OCI-LY3 (cell line): ENCODE results near the gene RALGAPB.

Source experiments
- CTCF ChIP-seq: fragments of 200-600, 300-600 bp; sonication (generic); IDR thresholded peaks from 2 replicates; pipeline ENCODE4 v1.5.1; 2014; ENCODE audit warnings: antibody characterized with exemption, low read length, low read depth
- EZH2phosphoT487 ChIP-seq: fragments of 200-600 bp; shearing (Covaris generic); IDR thresholded peaks from 2 replicates; pipeline ENCODE4 v1.6.1; 2018; ENCODE audit warnings: antibody characterized with exemption, mixed run types, low read depth

DNA sequence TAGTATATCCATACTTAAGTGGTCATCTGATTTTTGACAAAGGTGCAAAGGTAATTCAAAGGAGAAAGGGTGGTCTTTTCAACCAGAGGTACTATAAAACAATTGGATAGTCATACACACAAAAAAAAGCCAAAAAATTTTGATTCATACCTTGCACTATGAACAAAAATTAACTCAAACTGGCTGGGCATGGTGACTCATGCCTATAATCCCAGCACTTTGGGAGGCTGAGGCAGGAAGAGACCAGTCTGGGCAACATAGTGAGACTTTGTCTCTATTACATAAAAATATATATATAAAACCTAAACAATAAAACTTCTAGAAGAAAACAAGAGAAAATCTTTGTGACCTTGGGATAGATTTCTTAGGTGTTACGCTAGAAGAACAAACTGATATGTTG is 64.5 kb downstream of the RALGAPB start:
- TF ChIP-seq CTCF (no peak), EZH2phosphoT487 (no peak)
